Panc1 (cell line): ENCODE data around the gene SRSF3. TPM values are rescaled to one million over a fixed set of nuclear protein-coding genes. Genes with fewer than 3 reads are reported as not detected.

ENCODE experiments used
- ATAC-seq: fragments of 200-7000 bp; cut with Tn5 transposase; 2 replicates; pipeline ENCODE4 v1.9.1; 2020; ENCODE audit warnings: mild to moderate bottlenecking, moderate library complexity
- BruUV-seq: library from RNA; stranded (reverse); fragments of 400-500 nt; replicated peaks from 2 replicates; lab custom pipeline; 2021; lab: Mats Ljungman, UMichigan
- CTCF ChIA-PET: fragments of 300-600 bp; sonication (Branson Sonifier 250); formaldehyde crosslinking; loops from one replicate; lab custom pipeline; 2022; ENCODE audit warnings: antibody characterized with exemption; lab: Charles Lee
- POLR2A ChIA-PET: fragments of 300-600 bp; sonication (Branson Sonifier 250); formaldehyde crosslinking; loops from one replicate; lab custom pipeline; 2022; ENCODE audit warnings: antibody characterized with exemption; lab: Charles Lee
- DNase-seq: peaks from one replicate; pipeline ENCODE4 v3.0.0-alpha.2; 2010; ENCODE audit warnings: low read depth, low spot score
- H3K27ac ChIP-seq: 2 replicates; pipeline ENCODE4 v1.5.1; 2011; ENCODE audit warnings: mild to moderate bottlenecking, low read length, inconsistent platforms
- H3K27me3 ChIP-seq: fragments of 200-500 bp; sonication (Bioruptor generic); 2 replicates; pipeline ENCODE4 v1.6.0; 2014; ENCODE audit warnings: low read length, inconsistent platforms; ENCODE audit not compliant: control insufficient read depth, insufficient read depth
- H3K36me3 ChIP-seq: fragments of 200-500 bp; sonication (Bioruptor generic); 2 replicates; pipeline ENCODE4 v1.5.1; 2014; ENCODE audit warnings: inconsistent platforms, mild to moderate bottlenecking, low read length, moderate library complexity; ENCODE audit not compliant: control insufficient read depth, insufficient read depth
- H3K4me1 ChIP-seq: 2 replicates; pipeline ENCODE4 v1.5.1; 2011; ENCODE audit warnings: inconsistent platforms, mild to moderate bottlenecking, low read length, moderate library complexity; ENCODE audit not compliant: control insufficient read depth, insufficient read depth
- H3K4me3 ChIP-seq, 2 experiments: 2 replicates each; pipeline ENCODE4 v1.5.1; 2011 to 2012; ENCODE audit warnings: low read depth in 2 of 2, low read length in 2 of 2, mild to moderate bottlenecking in 2 of 2, inconsistent platforms in 1 of 2, moderate library complexity in 1 of 2
- H3K9me3 ChIP-seq: fragments of 200-500 bp; sonication (Bioruptor generic); 2 replicates; pipeline ENCODE4 v1.5.1; 2014; ENCODE audit warnings: low read depth, mild to moderate bottlenecking, inconsistent platforms, low read length, moderate library complexity; ENCODE audit not compliant: control insufficient read depth, insufficient read depth
- POLR2AphosphoS5 ChIP-seq: IDR thresholded peaks from 2 replicates; pipeline ENCODE4 v1.6.1; 2012; ENCODE audit warnings: mild to moderate bottlenecking, low read depth, low read length, moderate library complexity
- SIN3A ChIP-seq: IDR thresholded peaks from 2 replicates; pipeline ENCODE4 v1.6.1; 2012; ENCODE audit warnings: low read depth, mild to moderate bottlenecking, low read length, moderate library complexity, borderline replicate concordance; ENCODE audit not compliant: insufficient read depth
- TCF7L2 ChIP-seq: IDR thresholded peaks from 2 replicates; pipeline ENCODE4 v1.6.1; 2011; ENCODE audit warnings: mild to moderate bottlenecking, low read depth, low read length, inconsistent platforms
- in situ Hi-C: cut with HindIII; loops from 2 replicates; pipeline ENCODE4 v1.10.0; 2016; ENCODE audit warnings: low sequenced_read_pairs, low pct_unique_long_range_greater_than_20kb
- intact Hi-C: fragments of 100-400 bp; cut with micrococcal nuclease; formaldehyde crosslinking; loops from one replicate; pipeline ENCODE4 v1.10.0; 2022; ENCODE audit not compliant: unreplicated experiment
- total RNA-seq: library from RNA; stranded (reverse); gene quantifications from one replicate; pipeline ENCODE4 v1.2.1, GENCODE V29; 2021; ENCODE audit not compliant: unreplicated experiment
- TF ChIP-seq, protein P1 (sequence below), 2 experiments: IDR thresholded peaks; 2 replicates each; pipeline ENCODE4 v1.6.1; 2011 to 2012; ENCODE audit warnings: low read depth in 2 of 2, control low read depth in 1 of 2, low read length in 1 of 2, mild to moderate bottlenecking in 1 of 2, moderate library complexity in 1 of 2; ENCODE audit not compliant: insufficient read depth in 1 of 2
- TF ChIP-seq, protein P2 (sequence below): fragments of 450-650 bp; IDR thresholded peaks from 2 replicates; pipeline ENCODE4 v1.5.1; 2017; ENCODE audit warnings: mild to moderate bottlenecking

The SRSF3 gene
- total RNA-seq, 1 experiment from 2014 or later = 356 TPM

DNA sequence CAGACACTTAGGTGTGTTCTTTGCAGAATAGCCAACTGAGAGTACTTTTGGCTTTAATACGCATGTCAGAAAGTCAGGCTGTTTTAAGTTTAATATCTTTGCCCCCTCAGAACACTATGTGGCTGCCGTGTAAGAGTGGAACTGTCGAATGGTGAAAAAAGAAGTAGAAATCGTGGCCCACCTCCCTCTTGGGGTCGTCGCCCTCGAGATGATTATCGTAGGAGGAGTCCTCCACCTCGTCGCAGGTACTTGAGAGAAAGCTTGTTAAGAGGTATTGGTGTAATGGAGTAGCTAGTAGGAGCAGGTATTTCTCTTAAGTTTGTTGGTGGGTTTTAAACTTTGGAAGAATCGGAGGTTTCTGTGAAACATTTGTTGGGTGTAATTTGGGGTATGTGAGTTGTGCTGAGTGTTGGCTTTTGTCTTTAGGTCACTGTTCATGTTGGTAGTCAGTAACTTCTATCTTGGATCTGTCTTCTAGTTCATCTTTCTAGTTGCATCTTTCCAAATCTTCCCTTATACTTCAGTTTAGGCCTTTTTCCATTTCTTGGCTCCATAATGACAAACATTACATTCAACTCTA, 4.7 kb downstream of the SRSF3 start:
- ATAC-seq (no peak), DNase-seq (no peak)
- in situ Hi-C loops = no loop called here
- Histone ChIP-seq H3K4me3 (peak overlapping the region; percentile 98 to 99), H3K36me3 (peaks cover 83% of the 10 kb centered on the region), H3K9me3 (no peaks in the 10 kb centered on the region), H3K4me1 (peaks cover 51% of the 10 kb centered on the region), H3K27me3 (no peaks in the 10 kb centered on the region), H3K27ac (no peak overlapping the region; the same call in 1 of the 2 replicates)
- intact Hi-C loops = no loop called here
- ChIA-PET CTCF (interaction anchor here (0.5 kb wide), 1 partner anchor 17 kb away, joined by 9 read pairs; no protein-coding TSS in a partner anchor), POLR2A (interaction anchor here (0.6 to 1.0 kb wide), 3 partner anchors 148 to 261 kb away, joined by 3 to 6 read pairs (median 4); no protein-coding TSS in a partner anchor)
- BruUV-seq = no TSS peak
- no peak for TF ChIP-seq TCF7L2
- TF ChIP-seq, protein P1, sequence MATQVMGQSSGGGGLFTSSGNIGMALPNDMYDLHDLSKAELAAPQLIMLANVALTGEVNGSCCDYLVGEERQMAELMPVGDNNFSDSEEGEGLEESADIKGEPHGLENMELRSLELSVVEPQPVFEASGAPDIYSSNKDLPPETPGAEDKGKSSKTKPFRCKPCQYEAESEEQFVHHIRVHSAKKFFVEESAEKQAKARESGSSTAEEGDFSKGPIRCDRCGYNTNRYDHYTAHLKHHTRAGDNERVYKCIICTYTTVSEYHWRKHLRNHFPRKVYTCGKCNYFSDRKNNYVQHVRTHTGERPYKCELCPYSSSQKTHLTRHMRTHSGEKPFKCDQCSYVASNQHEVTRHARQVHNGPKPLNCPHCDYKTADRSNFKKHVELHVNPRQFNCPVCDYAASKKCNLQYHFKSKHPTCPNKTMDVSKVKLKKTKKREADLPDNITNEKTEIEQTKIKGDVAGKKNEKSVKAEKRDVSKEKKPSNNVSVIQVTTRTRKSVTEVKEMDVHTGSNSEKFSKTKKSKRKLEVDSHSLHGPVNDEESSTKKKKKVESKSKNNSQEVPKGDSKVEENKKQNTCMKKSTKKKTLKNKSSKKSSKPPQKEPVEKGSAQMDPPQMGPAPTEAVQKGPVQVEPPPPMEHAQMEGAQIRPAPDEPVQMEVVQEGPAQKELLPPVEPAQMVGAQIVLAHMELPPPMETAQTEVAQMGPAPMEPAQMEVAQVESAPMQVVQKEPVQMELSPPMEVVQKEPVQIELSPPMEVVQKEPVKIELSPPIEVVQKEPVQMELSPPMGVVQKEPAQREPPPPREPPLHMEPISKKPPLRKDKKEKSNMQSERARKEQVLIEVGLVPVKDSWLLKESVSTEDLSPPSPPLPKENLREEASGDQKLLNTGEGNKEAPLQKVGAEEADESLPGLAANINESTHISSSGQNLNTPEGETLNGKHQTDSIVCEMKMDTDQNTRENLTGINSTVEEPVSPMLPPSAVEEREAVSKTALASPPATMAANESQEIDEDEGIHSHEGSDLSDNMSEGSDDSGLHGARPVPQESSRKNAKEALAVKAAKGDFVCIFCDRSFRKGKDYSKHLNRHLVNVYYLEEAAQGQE (IDR thresholded peaks at IDR 0.05; ENCODE audit: insufficient read depth in 1 of 2, low read depth in 2 of 2, low read length in 1 of 2) = no peak
- TF ChIP-seq, protein P2, sequence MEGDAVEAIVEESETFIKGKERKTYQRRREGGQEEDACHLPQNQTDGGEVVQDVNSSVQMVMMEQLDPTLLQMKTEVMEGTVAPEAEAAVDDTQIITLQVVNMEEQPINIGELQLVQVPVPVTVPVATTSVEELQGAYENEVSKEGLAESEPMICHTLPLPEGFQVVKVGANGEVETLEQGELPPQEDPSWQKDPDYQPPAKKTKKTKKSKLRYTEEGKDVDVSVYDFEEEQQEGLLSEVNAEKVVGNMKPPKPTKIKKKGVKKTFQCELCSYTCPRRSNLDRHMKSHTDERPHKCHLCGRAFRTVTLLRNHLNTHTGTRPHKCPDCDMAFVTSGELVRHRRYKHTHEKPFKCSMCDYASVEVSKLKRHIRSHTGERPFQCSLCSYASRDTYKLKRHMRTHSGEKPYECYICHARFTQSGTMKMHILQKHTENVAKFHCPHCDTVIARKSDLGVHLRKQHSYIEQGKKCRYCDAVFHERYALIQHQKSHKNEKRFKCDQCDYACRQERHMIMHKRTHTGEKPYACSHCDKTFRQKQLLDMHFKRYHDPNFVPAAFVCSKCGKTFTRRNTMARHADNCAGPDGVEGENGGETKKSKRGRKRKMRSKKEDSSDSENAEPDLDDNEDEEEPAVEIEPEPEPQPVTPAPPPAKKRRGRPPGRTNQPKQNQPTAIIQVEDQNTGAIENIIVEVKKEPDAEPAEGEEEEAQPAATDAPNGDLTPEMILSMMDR = no peak
- no peak for TF ChIP-seq SIN3A
- peak; percentile 56; the same call in 1 of the 2 replicates for TF ChIP-seq POLR2AphosphoS5

DNA sequence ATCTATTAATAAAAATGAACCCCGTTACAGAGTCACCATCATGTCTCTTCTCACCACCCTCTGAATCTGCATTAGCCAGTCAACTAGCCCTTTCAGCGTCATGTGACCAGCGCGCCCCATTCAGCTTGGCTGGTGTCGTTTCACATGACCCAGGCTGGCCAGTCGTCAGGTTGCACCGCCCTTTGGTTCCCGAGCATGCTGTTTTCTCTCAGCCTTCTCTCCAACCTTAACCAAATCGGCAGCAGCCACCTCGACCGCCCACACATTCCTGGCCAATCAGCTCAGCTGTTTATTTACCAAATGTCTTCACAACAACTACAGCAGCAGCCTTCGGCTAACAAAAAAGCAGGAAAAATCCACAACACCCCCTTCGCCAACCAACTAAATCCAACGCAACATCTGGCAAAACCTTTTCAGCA, 5.6 kb downstream of the SRSF3 start:
- no TSS peak for BruUV-seq
- intact Hi-C loops (no loop called here), in situ Hi-C loops (no loop called here)
- H3K9me3 ChIP-seq = no peaks in the 10 kb centered on the region
- POLR2A ChIA-PET = interaction anchor here (0.6 kb wide), 1 partner anchor 15 kb away, joined by 6 read pairs; no protein-coding TSS in a partner anchor
- H3K36me3 ChIP-seq = peaks cover 89% of the 10 kb centered on the region
- no peaks in the 10 kb centered on the region for H3K27me3 ChIP-seq
- peak; percentile 67 for ATAC-seq
- no peak for TF ChIP-seq TCF7L2
- TF ChIP-seq POLR2AphosphoS5 = no peak
- no peak for TF ChIP-seq SIN3A
- TF ChIP-seq, protein P1 (IDR thresholded peaks at IDR 0.05; ENCODE audit: insufficient read depth in 1 of 2, low read depth in 2 of 2, low read length in 1 of 2) = no peak
- TF ChIP-seq, protein P2 = no peak
- DNase-seq = no peak
- peak overlapping the region in 1 of 2 experiments; percentile 3; a peak in 2 of 4 replicates for H3K4me3 ChIP-seq
- peaks cover 58% of the 10 kb centered on the region for H3K4me1 ChIP-seq
- peak overlapping the region; percentile 17; the same call in 1 of the 2 replicates for H3K27ac ChIP-seq
- CTCF ChIA-PET = no interaction called here
